Measurements from ENCODE around the gene ZNF236.

Gene ZNF236

DNA sequence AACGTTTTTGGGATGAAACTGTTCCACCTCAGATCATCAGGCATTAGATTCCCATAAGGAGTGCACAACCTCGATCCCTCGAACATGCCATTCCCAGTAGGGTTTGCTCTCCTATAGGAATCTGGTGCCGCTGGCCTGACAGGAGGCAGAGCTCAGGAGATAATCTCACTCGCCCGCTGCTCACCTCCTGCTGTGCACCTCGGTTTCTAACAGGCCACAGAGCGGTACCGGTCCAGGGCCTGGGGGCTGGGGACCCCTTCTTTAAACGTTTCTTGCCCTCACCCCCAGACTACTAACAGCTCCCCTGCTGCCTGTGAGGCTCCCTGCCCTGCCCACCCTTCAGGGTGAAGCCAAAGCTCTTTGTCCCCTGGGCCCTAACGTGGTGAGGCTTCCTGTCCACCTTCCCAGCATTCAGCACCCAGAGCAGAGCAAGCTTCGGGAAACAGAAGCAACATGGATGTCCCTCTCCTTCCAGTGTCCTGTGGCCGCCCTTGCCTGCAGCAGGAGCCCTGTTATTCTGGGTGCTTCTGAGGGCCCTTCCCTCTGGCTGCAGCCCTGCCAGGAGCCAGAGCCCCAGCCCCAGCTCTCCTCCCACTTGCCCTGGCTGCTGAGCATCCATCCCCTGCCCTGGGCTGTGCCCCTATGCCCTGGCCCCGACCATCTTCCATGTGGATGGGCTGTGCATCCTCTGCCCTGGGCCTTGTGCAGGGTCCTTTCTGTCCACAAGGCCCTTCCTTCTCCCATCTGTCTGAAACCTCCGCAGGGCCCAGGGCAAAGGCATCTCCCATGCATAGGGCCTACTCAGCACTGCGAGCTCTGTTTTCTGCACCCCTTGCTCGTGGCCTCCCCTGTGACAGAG, 170.1 kb downstream of the ZNF236 start:
- no peak for DNase-seq

DNA sequence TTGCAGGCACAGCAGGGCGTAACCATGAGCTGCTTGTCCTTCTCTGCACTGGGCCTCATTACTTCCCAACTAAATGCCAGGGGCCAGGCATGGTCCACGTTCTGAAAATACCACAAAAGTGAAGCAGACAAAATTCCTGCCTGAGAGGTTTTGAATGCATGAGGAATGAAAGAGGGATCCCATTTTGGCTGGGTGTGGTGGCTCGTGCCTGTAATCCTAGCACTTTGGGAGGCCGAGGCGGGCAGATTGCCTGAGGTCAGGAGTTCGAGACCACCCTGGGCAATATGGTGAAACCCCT, 170.7 kb downstream of the ZNF236 start:
- DNase-seq = no peak

DNA sequence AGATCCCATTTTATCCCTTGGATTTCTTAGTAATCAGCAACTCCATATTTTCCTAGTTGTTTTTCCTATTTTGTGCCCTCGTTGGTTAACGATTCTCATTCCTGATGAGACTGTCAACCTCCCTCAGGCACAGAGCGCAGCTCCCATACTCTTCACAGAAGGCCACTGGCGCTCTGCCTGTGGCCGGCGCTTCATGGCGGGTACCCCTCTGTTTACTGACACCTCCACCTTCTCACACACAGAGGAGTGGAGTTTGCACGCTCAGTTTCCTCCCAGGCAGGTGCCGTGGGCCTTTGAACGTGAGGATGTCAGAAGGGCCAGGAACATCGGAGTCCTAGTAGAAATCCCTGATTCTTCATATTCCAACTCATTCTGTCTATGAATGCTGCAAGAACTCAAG, 171.2 kb downstream of the ZNF236 start:
- DNase-seq = no peak

DNA sequence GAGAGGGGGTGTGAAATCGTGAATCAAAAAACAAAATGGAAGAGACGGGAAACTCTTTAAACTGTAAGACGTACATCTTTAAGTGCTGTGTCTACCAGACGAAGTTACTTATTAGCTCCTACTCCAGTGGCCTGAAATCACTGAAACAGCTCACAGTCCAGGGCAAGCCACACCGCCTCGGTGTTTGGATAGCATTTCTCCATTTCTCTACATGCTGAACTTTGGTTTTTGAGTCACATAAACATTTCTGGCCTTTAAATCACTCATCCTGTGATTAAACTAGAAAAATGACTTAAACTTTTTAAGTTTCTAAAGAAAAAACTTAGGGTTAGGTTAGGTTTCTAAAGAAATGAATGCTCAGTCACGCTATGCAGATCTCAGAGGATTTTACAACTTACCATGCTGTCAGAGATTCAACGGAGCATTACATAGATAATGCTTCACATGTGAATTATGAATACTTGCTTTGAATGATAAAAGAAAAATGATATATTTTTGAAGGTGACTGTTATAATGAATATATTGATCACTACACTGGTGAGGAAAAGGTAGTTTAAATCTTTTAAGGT, 171.8 kb downstream of the ZNF236 start:
- no peak for DNase-seq

DNA sequence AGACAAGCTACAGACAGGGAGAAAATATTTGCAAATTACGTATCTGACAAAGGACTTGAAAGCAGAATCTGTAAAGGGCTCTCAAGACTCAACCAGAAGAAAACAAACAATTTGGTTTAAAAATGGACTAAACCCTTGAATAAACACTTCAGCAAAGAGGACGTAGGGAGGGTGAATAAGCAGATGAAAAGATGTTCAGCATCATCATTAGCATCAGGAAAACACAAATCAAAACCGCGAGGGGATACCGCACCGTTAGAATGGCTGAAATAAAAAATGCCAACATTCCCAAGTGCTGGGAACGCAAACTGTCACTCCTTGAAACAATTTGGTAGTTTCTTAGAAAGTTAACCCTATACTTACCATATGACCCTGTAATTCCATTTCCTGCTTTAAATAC, 173.5 kb downstream of the ZNF236 start:
- DNase-seq = no peak

DNA sequence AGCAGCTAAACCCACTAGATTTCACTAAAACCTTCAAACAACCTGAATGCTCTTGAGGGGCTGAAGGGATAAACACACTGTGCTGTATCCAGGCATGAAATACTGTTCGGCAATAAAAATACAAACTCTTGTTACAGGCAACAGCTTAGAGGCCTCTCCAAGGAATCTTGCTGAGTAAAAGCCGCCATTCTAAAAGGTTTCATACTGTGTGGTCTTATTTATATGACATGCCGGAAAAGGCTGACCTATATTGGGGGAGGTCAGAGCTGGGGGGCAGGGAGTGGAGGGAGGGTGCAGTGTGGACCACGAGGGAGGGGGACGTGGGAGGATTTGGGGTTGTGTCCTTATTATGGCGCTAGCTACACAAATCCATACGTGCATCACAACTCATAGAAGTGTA, 174.1 kb downstream of the ZNF236 start:
- no peak for DNase-seq

DNA sequence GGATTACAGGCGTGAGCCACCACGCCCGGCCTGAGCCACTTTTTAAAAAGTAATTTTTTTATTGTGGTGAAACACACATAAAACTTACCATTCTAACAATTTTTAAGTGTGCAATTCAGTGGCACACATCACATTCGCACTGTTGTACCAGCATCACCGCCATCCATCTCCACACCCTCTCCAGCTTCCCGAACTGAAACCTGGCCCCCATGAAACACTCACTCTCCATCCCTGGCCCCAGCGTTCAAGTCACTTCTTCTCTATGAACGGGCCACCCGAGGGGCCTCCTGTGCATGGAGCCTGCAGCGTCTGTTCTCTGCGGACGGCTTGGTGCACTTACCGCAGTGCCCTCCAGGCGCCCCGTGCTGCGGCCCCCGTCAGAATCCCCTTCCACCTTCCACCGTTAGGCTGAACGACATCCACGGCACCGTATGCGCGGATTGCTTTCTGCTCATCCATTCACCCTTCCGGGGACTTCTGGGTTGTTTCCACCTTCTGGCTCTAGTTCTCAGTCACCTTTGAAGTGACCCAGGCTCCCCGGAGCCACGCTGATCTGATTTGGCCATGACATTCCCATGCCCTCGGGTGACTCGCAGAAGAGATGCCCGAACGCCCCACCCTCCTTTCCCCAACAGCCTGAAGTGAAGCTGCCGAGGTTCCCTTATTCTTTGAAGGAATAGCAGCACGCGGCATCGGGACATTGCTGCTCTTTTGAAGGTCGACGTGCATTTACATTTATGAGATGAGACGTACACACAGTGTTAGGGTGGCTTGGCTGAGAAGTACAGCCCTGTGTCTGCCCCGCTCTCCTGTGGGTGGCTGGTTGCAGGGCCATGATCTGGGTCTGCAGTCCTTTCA, 175.8 kb downstream of the ZNF236 start:
- no peak for DNase-seq

DNA sequence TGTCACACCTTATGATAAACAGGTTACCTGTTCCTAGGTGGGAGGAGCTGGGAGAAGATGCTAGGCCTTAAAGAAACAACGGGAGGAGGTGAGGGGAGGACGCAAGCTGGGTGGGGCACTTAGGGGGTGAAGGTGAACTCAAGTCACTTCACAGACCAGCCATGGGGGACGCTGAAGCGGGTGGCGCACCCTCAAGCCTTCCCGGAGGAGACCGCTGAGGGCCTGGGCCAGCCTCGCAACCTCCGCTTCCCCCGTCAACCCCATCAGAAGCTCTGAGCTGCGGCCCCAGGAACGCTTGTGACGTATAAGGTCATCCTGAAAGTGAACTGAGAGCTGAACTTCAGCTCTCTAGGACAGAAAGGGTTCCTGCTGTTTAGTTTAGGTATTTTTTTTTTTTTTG, 176.7 kb downstream of the ZNF236 start:
- no peak for DNase-seq

DNA sequence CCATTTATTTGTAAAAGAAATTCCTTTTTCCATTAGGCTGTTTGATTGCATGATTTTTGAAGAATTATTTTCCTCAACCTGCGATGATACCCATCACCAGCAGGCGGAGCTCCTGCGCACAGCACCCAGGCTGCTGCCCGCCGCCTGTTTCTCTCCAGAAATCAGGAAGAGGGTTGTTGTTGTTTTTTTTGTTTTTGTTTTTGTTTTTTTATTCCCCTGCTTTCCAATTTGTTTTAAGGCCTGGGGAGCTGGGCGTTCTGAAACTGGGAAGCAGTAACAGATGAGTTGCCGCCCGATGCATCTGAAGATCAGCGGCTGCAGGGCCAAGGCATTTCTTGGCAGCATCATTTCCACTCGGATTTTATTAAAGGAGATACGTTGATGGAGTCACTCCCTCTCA, 178.2 kb downstream of the ZNF236 start:
- DNase-seq = peak; percentile 34 to 53

DNA sequence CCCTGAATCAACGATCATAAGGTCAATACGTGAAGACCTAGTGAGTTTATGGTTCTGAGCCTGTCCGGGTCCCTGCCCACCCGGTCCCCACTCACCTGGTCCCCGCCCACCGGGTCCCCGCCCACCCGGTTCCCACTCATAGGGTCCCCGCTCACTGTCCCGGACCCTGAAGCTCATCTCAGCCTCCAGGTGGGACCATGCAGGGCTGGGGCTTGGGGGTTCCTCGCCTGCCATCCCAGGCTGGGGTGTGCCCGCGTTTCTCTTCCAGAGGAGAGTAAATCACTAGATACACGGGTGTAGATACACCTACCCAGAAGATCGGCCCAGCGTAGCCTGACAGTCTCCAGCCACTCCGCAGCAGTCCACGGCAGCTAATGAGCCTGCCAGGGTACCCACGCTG, 178.7 kb downstream of the ZNF236 start:
- DNase-seq = no peak

DNA sequence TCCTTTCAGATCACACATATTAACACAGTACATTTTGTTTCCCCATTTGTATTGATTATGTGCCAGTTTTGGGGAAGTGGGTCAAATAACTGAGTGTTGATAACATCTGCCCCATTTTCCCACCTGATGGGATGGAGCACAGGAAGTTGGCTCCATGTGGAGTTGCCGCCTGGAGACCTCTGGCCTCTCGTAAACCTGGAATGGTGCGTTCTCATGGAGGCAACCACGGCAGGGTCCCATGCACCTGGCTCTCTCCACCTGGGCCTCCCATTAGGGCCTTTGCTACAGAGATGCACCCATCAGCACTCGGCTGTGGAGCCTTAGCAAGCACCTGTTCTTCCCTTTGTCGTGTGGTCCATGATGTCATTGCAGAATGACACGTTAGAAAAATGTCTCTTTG, 179.6 kb downstream of the ZNF236 start:
- DNase-seq = no peak

DNA sequence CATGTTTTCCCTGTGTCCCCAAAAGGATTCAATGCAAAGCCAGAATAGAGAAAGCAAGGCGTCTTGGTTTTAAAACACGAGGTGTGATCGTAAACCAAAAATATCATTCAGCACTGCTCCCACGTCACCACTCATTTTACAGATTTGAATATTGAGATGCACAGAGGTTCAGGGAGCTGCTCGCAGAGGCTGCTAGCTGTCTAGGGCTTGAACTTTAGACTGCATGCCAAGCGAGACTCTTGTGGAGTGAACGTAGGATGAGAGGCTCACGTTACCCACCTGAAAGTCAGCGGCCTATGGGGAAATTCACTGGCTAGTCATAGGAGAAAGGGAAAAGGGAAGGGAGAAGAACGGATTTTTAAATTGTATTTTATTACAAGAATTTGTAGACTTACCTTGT, 180.1 kb downstream of the ZNF236 start:
- no peak for DNase-seq

DNA sequence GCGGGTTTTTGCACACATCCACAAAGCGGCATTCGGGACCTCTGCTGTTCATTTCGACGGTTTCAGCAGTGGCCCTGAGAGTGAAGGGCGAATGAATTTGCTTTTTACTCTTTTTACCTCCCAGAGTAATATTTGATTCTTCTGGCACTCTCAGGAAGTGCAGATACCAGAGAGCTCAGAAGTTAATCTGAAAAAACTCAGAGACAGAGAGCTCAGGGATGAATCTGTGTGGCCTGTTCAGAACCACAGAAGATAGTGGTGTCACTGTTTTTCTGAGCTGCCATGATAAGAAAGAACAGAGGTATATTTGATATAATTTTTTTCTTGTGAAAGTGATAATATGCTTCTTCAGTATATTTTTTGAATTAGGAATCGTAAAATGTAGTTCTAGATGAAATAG, 181.0 kb downstream of the ZNF236 start:
- no peak for DNase-seq

DNA sequence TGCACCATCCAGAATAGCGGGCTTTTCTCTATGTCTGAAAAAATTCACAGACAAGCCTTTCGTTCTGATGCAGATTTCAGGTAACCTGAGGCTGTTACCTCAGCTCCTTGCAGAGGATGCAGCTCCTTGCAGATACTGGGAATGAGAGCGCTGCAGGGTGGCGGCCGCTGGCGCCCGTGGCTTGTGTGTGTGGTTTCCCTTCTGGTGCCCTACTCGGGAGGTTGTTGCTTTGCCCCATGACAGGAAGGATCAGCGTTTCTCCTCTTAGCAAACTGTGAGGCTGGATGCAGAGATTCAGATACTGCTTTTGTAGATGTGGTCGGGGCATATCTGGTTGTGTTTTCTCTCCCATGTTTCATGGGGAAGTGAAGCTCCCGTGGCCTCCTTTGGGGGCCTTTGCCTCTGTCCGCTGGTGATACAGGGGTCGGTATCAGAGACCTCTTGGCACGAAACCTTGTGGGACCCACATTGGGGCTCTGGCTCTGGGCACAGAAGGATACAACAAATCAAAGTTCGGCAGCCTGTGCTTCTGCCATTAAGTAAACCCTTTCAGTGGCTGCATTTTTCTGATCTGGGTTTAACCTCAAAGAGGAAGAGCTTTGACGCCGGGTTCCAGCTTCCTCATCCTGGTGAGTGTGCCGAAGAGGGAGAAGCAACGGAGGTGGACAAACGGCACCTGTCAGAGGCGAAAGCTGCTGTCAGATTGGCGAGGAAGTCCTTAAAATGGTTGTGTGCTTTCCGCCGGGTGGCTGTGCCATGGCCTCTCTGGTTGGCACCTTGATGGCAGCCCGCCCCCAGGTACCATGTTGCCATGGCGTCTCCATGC, 182.4 kb downstream of the ZNF236 start:
- DNase-seq = no peak

DNA sequence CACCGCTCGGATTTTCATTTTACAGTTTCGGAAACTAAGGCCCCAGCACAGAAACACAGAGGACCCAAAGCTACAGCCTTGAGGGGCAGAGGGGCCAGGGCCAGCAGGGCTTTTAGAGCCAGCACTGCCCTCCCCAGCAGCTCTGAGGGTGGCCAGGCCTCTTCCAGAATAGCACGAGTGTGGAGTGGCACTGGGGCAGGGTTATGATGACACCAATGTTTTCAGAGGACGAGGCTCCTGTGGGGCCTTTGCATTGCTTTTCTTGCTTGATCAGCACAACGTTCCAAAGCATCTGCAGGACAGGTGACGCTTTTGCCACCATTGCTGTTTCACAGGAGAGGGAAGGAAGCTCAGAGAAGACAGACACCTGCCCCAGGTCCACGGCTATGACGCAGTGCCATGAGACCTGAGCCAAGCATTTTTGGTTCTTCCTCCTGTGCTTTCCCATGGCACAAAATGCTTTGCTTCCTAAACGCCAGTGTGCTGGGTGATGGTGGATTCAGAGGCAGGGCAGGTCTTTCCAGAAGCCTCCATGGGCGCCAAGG, 183.4 kb downstream of the ZNF236 start:
- no peak for DNase-seq

DNA sequence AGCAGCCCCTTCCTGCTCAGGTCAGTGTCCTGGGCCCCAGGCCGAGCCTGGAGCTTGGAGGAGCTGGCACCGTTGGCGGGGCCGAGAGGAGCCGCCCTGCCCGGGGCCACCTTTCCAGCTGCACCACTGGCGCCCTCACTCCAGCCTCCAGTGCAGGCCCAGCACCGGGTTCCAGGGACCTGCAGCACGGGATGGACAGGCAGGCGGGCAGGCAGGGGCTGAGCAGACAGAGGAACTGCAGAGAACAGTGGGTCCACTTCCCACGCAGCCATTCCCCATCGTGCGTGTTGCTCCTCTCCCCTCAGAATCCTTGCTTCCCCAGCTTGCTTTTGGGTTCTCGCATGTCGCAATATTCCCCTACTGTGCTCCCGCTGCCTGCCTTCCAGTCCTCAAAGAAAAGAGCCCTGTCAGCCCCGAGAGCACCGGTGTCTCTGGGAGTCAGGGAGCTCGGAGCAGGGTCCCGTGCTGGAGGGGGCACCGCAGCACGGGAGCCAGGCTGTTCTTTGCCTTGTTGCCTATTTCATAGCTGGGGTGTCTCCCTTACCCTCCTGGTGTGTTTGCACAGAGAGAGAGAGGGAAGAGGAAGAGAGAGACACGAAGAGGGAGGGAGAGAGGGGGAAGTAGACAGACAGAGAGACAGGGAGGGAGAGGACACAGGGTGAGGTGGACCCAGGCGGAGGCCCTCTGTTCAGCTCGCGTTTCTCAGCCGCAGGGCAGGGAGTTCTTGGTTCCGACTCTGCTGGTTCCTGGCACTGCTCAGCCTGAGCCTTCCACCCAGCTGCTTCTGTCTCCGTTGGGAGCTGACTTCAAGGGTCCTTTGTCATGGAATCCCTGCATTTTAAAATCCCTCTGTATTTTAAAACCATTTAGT, 184.2 kb downstream of the ZNF236 start:
- DNase-seq = peak in 1 of 2 donors; percentile 39

DNA sequence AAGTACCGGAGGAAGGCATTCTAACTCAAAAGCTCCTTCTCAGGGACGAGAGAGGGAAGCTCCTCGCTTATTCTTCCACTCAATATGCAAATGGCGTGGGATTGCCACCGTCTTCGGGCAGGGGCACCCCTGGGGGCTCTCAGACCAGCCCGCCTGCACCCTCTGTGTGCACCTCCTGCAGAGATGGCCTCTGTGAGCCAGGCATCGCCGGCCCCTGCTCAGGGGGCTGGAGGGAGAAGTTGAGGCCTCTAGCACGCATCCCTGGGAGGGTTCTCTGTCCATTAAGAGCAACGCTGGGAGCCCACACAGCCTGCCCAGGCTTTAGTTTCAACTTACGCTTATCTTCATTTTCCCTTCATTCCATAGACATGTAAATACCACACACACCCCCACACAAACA, 184.9 kb downstream of the ZNF236 start:
- DNase-seq = no peak

DNA sequence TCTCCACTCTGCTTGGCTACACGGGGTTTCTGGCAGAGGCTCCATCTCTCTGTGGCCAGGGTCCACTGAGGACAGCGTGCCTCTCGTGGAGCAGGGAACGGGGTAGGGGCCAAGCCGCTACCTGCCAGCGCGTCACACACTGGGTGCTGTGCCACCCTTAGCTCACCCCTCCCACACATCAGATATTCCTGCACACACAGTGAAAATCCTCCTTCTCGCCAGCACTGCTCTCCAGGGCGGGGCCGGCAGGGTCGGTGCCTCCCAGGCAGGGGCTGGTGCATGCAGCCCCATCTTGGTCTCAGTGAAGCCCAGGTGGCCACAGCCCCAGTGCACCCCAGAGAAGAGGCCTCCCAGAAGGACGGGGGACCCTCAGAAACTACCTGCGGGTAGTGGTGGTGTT, 185.6 kb downstream of the ZNF236 start:
- no peak for DNase-seq

DNA sequence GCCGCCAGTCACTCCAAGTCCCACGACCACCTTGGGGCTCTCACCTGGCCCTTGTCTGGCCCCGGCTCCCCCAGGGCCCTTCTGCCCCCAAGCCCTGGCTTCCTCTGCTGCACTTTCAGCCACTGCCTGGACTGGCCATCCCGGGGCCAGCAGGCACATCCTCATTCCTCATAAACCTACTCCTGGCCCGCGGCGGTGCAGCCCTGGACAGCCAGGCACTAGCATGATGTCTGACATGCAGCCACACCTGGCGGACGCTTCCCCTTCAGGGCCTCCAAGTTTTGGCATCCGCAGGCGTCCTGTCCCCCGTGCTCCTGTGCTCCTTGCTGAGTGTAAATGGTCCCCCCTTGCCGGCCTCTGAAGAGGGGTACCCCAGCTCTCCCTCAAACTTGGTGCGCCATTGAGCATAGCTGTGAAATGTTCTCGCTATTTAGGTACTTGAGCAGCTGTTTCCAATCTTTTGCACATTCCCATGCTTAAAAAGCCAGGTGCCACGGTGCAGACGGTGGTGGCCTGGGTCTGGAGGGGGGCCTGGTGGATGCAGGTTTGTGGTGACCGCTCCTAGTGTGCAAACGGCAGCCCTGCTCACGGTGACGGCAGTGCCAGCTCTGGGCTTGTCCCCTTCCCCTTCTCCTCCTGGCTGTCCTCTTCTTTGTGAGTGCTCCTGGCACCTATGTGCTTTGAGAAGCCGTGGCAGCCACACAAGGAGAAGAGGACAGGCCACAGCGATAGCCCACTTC, 186.4 kb downstream of the ZNF236 start:
- DNase-seq = no peak

DNA sequence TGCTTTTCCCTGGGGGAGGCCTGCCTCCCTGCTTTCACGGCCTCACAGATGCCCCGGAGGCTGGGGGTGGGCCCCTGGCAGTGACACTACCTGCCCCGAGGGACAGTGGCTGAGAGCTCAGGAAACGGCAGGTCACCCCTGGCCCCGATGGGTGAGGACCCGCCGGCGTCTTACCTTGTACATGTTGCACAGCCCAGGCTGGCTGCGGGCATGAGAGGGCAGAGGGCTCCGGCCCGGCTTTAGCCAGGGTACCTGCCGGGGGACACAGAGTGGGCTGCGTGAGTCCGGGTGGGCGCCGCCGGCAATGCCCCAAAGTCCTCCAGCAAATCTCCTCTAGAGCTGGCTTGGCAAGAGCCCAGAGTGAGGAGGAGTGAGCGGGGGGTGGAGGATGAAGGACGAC, 187.3 kb downstream of the ZNF236 start:
- DNase-seq = no peak

DNA sequence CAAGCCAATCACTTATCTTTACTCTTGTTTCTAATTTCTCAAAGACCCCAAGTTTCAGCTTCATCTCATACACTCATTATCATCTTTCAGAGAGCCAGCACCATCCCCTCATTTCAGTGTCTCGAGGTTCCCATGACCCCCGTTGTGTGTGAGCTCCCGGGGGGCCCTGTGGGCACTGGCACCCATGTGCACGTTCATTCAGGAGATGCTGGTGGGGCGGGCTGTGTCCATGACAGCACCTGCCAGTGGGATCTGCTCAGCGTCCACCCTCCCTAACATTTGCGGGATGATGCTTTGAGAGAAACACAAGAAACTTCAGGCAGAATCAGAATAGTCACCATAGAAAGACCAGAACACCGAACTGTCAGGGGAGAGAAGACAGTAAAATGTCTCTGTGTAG, 189.8 kb downstream of the ZNF236 start:
- no peak for DNase-seq
